GM12878 (cell line): ENCODE measurements around the gene GAK. TPM values are rescaled to one million over a fixed set of nuclear protein-coding genes. Genes with fewer than 3 reads are reported as not detected.

Experiments used
- ATAC-seq: fragments of 200-7000 bp; cut with Tn5 transposase; 3 replicates; pipeline ENCODE4 v1.9.1; 2020; ENCODE audit warnings: mild to moderate bottlenecking, moderate library complexity
- BruUV-seq: library from RNA; stranded (reverse); fragments of 400-500 nt; replicated peaks from 2 replicates; lab custom pipeline; 2021; lab: Mats Ljungman, UMichigan
- CTCF ChIA-PET: fragments of 300-600 bp; sonication (Branson Sonifier 250); formaldehyde crosslinking; extraction: SDS; loops from one replicate; lab custom pipeline; 2021; ENCODE audit warnings: inconsistent platforms; lab: Yijun Ruan, JAX
- POLR2A ChIA-PET: fragments of 350-600 bp; formaldehyde crosslinking; extraction: SDS; loops from one replicate; lab custom pipeline; 2021; ENCODE audit warnings: inconsistent platforms; lab: Charles Lee
- RAD21 ChIA-PET: fragments of 300-600 bp; sonication (Branson Sonifier 250); formaldehyde crosslinking; loops from one replicate; lab custom pipeline; 2023; ENCODE audit warnings: antibody characterized with exemption; ENCODE audit not compliant: unreplicated experiment; lab: Charles Lee
- SMC1A ChIA-PET: fragments of 300-600 bp; sonication (Branson Sonifier 250); formaldehyde crosslinking; loops from one replicate; lab custom pipeline; 2023; ENCODE audit not compliant: unreplicated experiment, uncharacterized antibody; lab: Charles Lee
- DNase-seq: peaks from one replicate; pipeline ENCODE4 v3.0.0-alpha.2; 2011; ENCODE audit warnings: low read depth, low spot score
- FAIRE-seq: peaks from 3 replicates; lab custom pipeline; 2011; peaks lifted over from hg19 to GRCh38; lab: Jason Lieb, UNC
- H2AFZ ChIP-seq: 2 replicates; pipeline ENCODE4 v1.6.0; 2011; ENCODE audit warnings: low read depth, low read length, control low read depth; ENCODE audit not compliant: control insufficient read depth
- H3K27ac ChIP-seq: 2 replicates; pipeline ENCODE4 v1.5.1; 2011; ENCODE audit warnings: control low read depth; ENCODE audit not compliant: control insufficient read depth, insufficient read depth
- H3K27me3 ChIP-seq, 2 experiments: replicated peaks in 1 of 2; 2 replicates each; pipeline versions ENCODE4 v1.6.0 to v1.6.1; 2011; ENCODE audit warnings: low read length in 1 of 2; ENCODE audit not compliant: control insufficient read depth in 2 of 2, insufficient read depth in 2 of 2
- H3K36me3 ChIP-seq, 2 experiments: 2 replicates each; pipeline ENCODE4 v1.5.1; 2011; ENCODE audit warnings: low read length in 1 of 2; ENCODE audit not compliant: control insufficient read depth in 2 of 2, insufficient read depth in 2 of 2
- H3K4me1 ChIP-seq: 2 replicates; pipeline ENCODE4 v1.6.1; 2011; ENCODE audit warnings: mild to moderate bottlenecking, low read length, moderate library complexity, mixed read lengths; ENCODE audit not compliant: control insufficient read depth, insufficient read depth
- H3K4me2 ChIP-seq: 2 replicates; pipeline ENCODE4 v1.6.0; 2011; ENCODE audit warnings: control low read depth; ENCODE audit not compliant: control insufficient read depth, insufficient read depth
- H3K4me3 ChIP-seq: fragments of 200-600 bp; sonication (generic); 2 replicates; pipeline ENCODE4 v1.5.1; 2016
- H3K79me2 ChIP-seq: 2 replicates; pipeline ENCODE4 v1.6.0; 2011; ENCODE audit warnings: low read length; ENCODE audit not compliant: control insufficient read depth, insufficient read depth
- H3K9ac ChIP-seq: 2 replicates; pipeline ENCODE4 v1.8.0; 2011; ENCODE audit warnings: low read length, control low read depth, mixed read lengths; ENCODE audit not compliant: control insufficient read depth, insufficient read depth
- H3K9me3 ChIP-seq: replicated peaks from 3 replicates; pipeline ENCODE4 v1.5.1; 2011; ENCODE audit warnings: mild to moderate bottlenecking, low read length; ENCODE audit not compliant: control insufficient read depth, insufficient read depth
- H4K20me1 ChIP-seq: 2 replicates; pipeline ENCODE4 v1.6.0; 2011; ENCODE audit not compliant: control insufficient read depth, insufficient read depth
- CHD4 ChIP-seq: fragments of 200-600 bp; sonication (generic); IDR thresholded peaks from 2 replicates; pipeline ENCODE4 v1.6.1; 2016; ENCODE audit warnings: mild to moderate bottlenecking
- CREM ChIP-seq: IDR thresholded peaks from 2 replicates; pipeline ENCODE4 v1.6.1; 2014; ENCODE audit warnings: antibody characterized with exemption, low read depth
- HDAC2 ChIP-seq: fragments of 200-600 bp; sonication (generic); IDR thresholded peaks from 2 replicates; pipeline ENCODE4 v1.6.1; 2017
- JUND ChIP-seq: IDR thresholded peaks from 2 replicates; pipeline ENCODE4 v1.6.1; 2012; ENCODE audit warnings: low read depth, mild to moderate bottlenecking, low read length, improper control_type of control experiment, moderate library complexity
- MYC ChIP-seq: IDR thresholded peaks from 2 replicates; pipeline ENCODE4 v1.6.1; 2011; ENCODE audit warnings: mild to moderate bottlenecking, low read length, moderate library complexity, inconsistent platforms; ENCODE audit not compliant: insufficient read depth, insufficient replicate concordance, insufficient read length, severe bottlenecking
- POU2F2 ChIP-seq: IDR thresholded peaks from 3 replicates; pipeline ENCODE4 v1.6.1; 2011; ENCODE audit warnings: low read depth, mild to moderate bottlenecking, low read length, borderline replicate concordance
- SIN3A ChIP-seq: IDR thresholded peaks from 2 replicates; pipeline ENCODE4 v1.6.1; 2012; ENCODE audit warnings: low read depth, low read length, improper control_type of control experiment
- SKIL ChIP-seq: fragments of 450-650 bp; IDR thresholded peaks from 2 replicates; pipeline ENCODE4 v1.6.1; 2017; ENCODE audit warnings: mild to moderate bottlenecking, low read depth, inconsistent platforms; ENCODE audit not compliant: poor library complexity, severe bottlenecking
- SREBF1 ChIP-seq: IDR thresholded peaks from 2 replicates; pipeline ENCODE4 v1.6.1; 2012; ENCODE audit warnings: mild to moderate bottlenecking, low read length
- TAF1 ChIP-seq: IDR thresholded peaks from 2 replicates; pipeline ENCODE4 v1.6.1; 2011; ENCODE audit warnings: mild to moderate bottlenecking, low read depth, low read length, borderline replicate concordance
- TCF3 ChIP-seq: IDR thresholded peaks from 2 replicates; pipeline ENCODE4 v1.6.1; 2012; ENCODE audit warnings: low read depth, mild to moderate bottlenecking, low read length, borderline replicate concordance; ENCODE audit not compliant: insufficient read depth
- ZNF274 ChIP-seq: IDR thresholded peaks from one replicate; pipeline ENCODE4 v1.8.0; 2011; ENCODE audit not compliant: insufficient read length, insufficient read depth
- WGBS: methylation state at CpG from one replicate; pipeline ENCODE4 v1.1.6; 2016; ENCODE audit warnings: low lambda C conversion rate; ENCODE audit not compliant: insufficient replicate concordance, insufficient coverage; ENCODE audit errors: missing lambda C conversion rate; 5-methylcytosine and 5-hydroxymethylcytosine counted together
- in situ Hi-C: fragments of 300-500 bp; cut with MboI; formaldehyde crosslinking; loops from 9 replicates; pipeline ENCODE4 v1.14.3; 2018; ENCODE audit warnings: mixed read lengths
- intact Hi-C: fragments of 100-400 bp; cut with micrococcal nuclease; formaldehyde crosslinking; loops from one replicate; pipeline ENCODE4 v1.14.2; 2022; ENCODE audit not compliant: unreplicated experiment
- polyA plus RNA-seq, 11 experiments: library from polyadenylated mRNA; depleted of rRNA in 4 of 11; unstranded in 6 of 11; stranded (reverse) in 5 of 11; fragments of >200 nt; fragmentation: Nextera tagmentation in 4 of 11; fragmentation: Illumina TruSeq in 1 of 11; extraction: Ambion mirVana in 4 of 11; extraction: Trizol in 1 of 11; gene quantifications; 1 replicate in 1 of 11; 2 replicates in 10 of 11; pipeline versions ENCODE4 v1.2.1 to v1.2.3, GENCODE V29; 2011 to 2016; ENCODE audit warnings: inconsistent platforms in 2 of 11, missing spikeins in 2 of 11, low read depth in 1 of 11
- total RNA-seq, 4 experiments: library from RNA; depleted of rRNA in 3 of 4; stranded (reverse); fragments of >200 nt in 3 of 4; fragmentation: Illumina TruSeq in 1 of 4; extraction: Trizol in 1 of 4; gene quantifications; 2 replicates each; pipeline versions ENCODE4 v1.2.1 to v1.2.3, GENCODE V29; 2013 to 2021

The GAK gene
- total and polyA plus RNA-seq, 10 of the 15 experiments (the other 5 are each of a cell fraction or from before 2014, with no cell fraction given), result 0.82 to 127 (median 53.8) TPM

GRCh38 chr4:823761-824460 is 108.2 kb downstream of the GAK start:
- intact Hi-C loops (no loop called here), in situ Hi-C loops (no loop called here)
- no peak for DNase-seq
- H3K36me3 ChIP-seq, result no peaks in the 10 kb centered on the region
- CTCF ChIA-PET, result no interaction called here
- H3K27me3 ChIP-seq, result peaks cover 3 to 12% of the 10 kb centered on the region in 2 experiments
- FAIRE-seq, result no peak
- no peaks in the 10 kb centered on the region for H4K20me1 ChIP-seq
- no peaks in the 10 kb centered on the region for H3K4me1 ChIP-seq
- no peak overlapping the region for H3K4me2 ChIP-seq
- SMC1A ChIA-PET, result no interaction called here
- no peak for ATAC-seq
- RAD21 ChIA-PET, result no interaction called here
- POLR2A ChIA-PET, result no interaction called here
- no peak overlapping the region for H3K27ac ChIP-seq
- WGBS, result 39% methylated on average over 24 of the region's 24 CpGs
- H3K79me2 ChIP-seq, result no peaks in the 10 kb centered on the region
- H3K4me3 ChIP-seq, result no peak overlapping the region
- no peaks in the 10 kb centered on the region; the same call in 2 of the 3 replicates for H3K9me3 ChIP-seq
- BruUV-seq, result no TSS peak
- H3K9ac ChIP-seq, result no peak overlapping the region
- no peak for TF ChIP-seq TCF3
- TF ChIP-seq ZNF274, result no peak
- TF ChIP-seq CREM, result no peak
- TF ChIP-seq SKIL, result no peak
- no peak for TF ChIP-seq CHD4
- TF ChIP-seq SIN3A, result no peak
- TF ChIP-seq SREBF1, result no peak
- no peak for TF ChIP-seq JUND
- TF ChIP-seq MYC, result no peak
- TF ChIP-seq POU2F2, result no peak
- no peak for TF ChIP-seq HDAC2
- TF ChIP-seq TAF1, result no peak
- H2AFZ ChIP-seq, result no peak overlapping the region
